Fibroblast of skin of abdomen (primary cell): ENCODE data around the gene CRYBG1.
A peak's percentile ranks its signal among the peaks of the same experiment; 100 is the strongest.

Source experiments
- DNase-seq: peaks from one replicate; pipeline ENCODE4 v3.0.0-alpha.2; 2013

The CRYBG1 gene

DNA sequence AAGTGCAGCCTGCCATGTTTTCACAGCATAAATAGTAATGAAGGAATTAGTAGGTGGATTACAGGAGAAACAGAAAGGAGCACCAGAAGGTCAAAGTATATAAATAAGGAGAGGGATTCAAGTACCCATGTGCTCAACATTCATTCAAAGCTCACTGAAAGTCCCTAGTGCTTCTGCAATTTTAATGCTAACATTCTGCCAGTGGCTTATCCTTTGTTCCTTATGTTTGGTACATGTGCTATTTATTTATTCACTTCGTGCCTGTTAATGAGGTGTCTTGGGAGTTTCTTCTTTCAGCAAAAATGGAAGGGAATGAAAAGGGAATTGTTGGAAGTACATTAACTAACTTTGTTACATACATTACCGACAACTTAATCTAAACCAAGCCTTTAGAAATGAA is 105.7 kb downstream of the CRYBG1 start:
- DNase-seq = no peak

DNA sequence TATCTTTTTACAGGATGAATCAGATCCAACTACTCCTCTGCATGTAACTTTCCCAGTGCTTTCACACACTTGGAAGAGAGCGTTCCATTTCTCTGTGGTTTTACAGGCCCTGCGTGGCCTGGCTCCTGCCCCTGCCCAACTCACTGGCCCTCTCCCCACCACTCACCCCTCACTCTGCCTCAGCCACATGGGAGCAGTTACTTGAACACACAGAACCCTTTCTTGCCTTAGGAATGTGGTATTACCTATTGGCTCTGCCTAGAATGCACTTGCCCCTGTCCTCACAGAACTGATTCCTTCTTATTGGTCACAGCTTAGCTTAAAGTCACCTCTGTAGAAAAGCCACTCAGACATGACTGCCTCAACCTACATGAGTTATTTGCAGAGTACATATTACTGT is 108.4 kb downstream of the CRYBG1 start:
- no peak for DNase-seq

DNA sequence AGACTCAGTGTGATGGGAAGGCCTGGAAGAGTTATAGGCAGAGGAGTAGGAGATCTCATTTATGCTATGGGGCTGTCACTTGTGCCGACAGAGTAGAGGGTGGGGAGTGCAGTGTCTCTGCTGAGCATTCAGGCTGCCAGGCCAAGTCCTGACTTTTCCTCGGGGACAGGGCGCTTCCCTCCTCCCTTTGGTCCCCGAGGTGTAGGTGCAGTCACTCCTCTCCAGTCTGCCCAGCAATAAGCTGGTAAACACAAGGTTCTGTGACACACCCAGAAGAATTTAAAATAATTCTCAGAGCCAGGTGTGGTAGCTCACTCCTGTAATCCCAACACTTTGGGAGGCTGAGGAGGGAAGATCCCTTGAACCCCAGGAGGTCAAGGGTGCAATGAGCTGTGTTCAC is 109.4 kb downstream of the CRYBG1 start:
- DNase-seq = no peak

DNA sequence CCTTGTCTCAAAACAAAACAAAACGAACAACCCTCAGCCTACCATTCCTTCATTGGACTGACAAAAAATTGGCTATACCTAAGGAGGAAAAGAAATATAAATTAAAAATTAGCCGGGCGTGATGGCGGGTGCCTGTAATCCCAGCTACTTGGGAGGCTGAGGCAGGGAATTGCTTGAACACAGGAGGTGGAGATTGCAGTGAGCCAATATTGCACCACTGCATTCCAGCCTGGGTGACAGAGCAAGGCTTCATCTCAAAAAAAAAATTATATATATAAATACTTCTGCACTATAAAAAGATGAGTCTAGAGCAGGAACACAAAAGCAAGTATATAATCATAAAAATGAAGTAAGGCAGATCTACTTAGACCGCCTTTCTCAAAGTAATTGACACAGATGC is 109.8 kb downstream of the CRYBG1 start:
- DNase-seq = peak; percentile 37

- DNase-seq = no peak
Measured at GRCh38 chr6:106470811-106471210, 110.3 kb downstream of the CRYBG1 start.

DNA sequence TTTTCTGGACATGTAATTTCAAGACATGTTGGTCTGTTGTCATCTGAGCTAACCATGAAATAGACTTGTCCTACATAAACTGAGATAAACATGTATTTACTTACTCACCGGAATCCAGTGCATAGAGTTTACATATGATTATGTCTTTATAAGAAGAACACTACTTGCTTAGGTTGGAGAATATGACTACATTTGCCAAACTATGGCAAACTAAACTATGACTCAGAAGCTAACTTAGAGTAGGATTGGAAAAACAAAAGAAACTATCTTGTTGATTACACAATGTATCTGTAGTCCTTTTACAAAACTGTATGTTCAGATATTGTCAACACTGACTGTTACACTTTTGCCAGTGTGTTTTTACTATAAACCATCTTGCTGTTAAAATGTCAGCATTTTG is 113.3 kb downstream of the CRYBG1 start:
- DNase-seq = peak; percentile 57

GRCh38 chr6:106474466-106474865 is 113.9 kb downstream of the CRYBG1 start:
- DNase-seq = no peak

DNA sequence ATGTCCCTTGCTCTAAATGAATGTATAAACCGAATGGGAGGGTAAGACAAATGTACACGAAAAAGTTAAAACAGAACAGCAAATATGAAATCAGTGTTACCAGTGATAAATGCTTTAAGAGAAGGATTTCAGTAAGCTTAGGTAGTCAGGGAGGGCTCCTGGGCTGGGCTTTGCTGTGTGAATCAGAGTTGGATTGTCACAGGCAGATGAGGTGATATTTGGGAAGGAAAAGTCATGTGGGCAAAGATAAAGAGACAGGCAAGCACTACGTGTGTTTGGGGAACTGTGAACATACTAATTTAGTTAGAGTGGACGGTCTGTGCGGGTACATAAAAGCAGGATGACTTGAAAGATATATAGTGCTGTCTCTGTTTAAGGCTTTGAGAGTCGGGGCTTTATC is 114.8 kb downstream of the CRYBG1 start:
- no peak for DNase-seq

DNA sequence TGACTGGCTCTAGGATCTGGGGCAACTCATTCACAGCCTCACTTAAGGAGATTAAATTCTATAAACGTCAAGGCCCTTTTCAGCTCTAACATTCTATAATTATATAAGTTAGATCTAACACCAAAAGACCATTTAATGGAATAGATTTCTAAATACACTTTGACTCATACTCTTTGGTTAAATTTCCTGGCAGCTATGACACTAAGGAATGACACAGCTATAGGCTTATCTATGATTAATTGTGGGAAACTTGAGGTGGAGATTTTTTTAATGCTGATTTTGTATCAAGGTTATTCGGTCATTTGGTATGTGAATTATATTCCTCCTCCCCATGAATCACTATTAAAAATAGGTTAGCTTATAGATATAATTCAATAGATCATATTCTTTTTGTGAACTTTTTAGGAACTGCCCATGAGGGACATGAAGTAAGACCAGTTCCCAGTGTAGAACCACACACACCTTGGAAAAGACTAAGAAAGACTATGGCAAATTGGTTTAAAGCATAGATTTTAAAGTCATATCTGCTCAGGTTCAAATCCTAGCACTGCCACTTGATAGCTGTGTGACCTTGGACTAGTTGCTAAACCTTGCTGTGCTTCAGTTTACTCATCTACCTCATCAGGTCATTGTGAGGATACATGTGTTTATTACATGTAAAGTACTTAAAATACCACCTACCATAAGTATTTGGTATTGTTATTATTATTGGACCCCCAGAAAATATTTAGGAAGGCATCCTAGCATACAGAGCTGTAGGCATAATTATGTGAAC is 116.0 kb downstream of the CRYBG1 start:
- peak; percentile 81 for DNase-seq

DNA sequence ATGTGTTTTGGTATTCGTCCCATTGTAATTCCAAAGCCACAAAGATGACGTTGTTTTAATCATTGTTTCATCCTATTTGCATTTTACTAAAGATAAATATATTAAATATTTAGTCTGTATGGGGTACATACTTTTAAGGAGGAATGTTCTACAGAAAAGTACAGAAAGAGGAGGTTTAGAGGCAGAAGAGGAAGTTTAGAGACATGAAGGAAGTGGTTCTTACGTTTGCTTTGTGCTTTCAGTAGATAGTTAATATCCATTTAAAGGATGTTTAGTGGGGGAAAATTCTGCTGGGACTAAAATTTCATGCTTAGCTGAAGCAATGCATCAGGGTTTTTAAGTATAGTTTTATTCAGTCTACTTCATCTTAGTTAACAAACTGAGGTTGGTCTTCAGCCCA is 116.6 kb downstream of the CRYBG1 start:
- DNase-seq = no peak

GRCh38 chr6:106477790-106478189 is 117.3 kb downstream of the CRYBG1 start:
- DNase-seq = no peak

DNA sequence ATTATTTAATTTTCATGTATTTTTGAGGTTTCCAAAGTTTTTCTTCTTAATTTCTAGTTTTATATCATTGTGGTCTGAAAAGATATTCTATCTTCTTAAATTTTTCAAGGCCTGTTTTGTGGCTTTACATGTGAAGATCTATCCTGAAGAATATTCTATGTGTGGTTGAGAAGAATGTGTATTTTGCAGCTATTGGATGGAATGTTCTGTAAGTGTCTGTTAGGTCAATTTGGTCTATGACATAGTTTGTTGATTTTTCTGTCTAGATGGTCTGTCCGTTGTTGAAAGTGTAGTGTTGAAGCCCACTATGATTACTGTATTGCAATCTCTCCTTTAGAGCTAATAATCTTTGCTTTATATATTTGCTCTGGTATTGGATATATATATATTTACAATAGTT is 125.7 kb downstream of the CRYBG1 start:
- DNase-seq = no peak

DNA sequence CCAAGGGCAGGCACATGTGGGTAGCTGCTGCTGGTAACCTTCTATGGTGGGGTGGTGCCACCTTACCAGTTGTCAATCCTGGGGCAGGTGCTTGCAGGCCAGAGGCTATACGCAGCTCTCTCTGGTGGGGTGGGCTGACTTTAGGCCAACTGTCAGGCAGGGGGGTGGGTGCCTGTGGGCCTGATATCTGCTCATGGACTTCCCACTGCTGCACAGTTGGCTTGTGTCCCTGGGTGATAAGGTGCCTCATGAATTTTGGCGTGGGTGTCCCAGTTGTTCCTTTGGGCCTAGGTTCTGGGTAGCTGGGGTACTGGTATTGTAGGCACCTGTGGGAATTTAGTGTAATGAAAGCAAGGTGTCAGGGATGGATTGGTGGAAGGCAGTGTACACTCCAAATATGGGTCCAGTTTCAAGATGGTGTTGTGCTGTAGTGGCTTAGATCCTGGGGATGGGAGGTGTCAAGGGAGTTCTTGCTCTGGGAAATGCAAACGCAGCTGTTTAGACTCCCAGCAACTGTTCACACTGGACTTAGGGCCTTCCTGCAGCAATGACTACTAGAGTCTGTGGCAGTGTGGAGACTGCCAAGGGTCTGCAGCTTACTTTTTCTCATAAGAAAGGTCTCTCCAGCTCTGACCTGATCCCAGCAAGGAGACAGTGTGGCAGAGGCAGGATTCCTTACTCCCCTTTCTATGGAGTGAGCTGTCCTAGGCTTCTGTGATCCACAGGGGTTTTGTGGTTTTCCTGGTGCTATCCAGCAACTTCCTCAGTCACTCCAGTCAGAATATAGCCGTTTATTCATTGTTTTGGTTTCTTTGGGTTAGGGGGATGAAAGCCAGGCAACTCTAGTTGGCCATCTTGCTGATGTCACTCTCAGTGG is 128.2 kb downstream of the CRYBG1 start:
- DNase-seq = peak; percentile 42

- no peak for DNase-seq
Measured at GRCh38 chr6:106490030-106490429, 129.5 kb downstream of the CRYBG1 start.

DNA sequence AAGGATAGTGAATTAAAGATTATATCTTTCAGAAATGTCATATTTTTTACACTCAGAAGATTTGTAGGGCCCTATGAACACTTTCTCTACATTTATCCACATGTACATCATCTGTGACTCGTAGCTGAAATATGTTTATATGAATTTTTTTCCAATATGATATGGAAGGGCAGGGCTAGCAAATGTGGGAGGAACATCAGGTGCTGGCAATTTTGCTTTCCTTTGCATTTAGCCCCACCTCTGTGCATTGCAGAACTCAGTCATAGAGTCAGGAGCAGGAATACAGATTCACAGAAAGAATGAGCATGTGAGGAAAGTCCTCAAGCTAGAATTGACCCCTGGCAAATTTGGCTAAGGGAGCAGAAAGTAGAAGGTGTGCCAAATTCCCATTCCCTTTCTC is 129.9 kb downstream of the CRYBG1 start:
- no peak for DNase-seq

DNA sequence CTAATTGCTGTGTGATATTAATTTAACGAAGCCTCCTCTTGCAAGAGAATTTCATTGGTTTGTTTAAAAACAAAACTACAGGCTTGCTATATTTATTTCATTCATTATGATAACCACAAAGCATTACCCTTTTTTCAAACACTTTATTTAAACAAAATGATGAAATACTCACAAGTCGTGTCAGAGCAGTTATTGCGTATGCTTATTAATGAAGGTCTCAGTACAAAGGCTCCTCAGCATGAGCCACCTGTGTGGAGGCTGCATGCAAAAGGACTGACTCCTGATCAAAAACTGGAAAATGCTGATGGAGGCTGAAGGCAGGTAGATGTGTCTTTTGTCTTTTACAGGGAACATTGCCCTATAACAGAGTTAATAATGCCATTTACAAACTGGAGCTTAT is 130.5 kb downstream of the CRYBG1 start:
- DNase-seq = no peak

- DNase-seq = no peak
Measured at GRCh38 chr6:106495014-106495413, 134.5 kb downstream of the CRYBG1 start.

GRCh38 chr6:106496823-106497222 is 136.3 kb downstream of the CRYBG1 start:
- DNase-seq = no peak

GRCh38 chr6:106501960-106502371 is 141.4 kb downstream of the CRYBG1 start:
- DNase-seq = no peak

GRCh38 chr6:106502559-106502958 is 142.0 kb downstream of the CRYBG1 start:
- no peak for DNase-seq

GRCh38 chr6:106508277-106508676 is 147.8 kb downstream of the CRYBG1 start:
- DNase-seq = no peak

DNA sequence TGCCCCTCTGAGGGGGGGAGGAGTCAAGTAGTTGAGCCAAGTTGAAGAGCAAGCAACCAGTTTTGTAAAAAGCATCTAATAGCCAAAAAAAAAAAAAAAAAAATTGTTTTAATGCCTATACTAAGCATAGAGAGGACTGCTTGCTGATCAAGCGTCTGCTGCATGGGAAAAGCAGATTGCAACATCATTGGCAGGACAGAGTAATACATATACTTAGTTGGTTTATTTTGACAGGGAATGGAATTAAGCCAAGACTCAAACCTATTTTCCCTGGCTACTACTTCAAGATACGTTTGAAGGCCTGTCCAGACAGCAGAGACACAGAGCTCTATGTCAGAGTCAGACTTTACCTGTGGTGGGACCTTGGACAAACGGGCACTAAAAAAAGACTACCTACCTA is 148.3 kb downstream of the CRYBG1 start:
- peak; percentile 61 for DNase-seq

DNA sequence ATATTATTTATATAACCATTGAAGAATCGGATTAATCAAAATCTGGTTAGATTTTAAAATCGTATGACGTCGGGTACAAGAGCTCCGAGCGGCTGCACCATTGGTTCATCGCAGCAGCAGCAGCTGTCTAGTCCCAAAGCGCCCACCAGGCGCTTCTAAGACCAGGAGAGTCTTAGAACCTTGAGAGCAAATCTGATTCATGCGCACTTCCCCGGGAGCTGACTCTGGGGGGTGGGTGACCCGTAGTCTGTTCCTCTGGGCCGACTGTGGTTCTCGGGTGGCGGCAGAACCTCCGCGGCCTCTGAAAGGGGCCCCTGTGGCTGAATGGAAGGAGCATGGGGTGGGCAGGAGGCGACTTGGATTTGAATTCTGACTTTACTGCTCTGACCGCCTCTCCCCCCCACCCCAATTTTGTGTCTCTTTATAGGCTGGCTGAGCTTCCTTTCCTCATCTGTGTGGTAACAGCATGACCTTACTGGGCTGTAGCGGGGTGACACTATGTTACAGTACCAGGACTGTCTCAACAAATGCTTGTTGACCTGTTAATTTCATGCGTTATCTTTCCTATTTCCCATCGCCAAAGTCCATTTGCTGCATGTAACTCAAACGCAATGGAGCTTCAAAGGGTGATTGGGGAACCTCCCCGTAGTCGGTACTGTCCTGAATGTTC is 149.0 kb downstream of the CRYBG1 start:
- DNase-seq = peak; percentile 65
